ENCODE data around the gene SALL1.

SALL1 gene

DNA sequence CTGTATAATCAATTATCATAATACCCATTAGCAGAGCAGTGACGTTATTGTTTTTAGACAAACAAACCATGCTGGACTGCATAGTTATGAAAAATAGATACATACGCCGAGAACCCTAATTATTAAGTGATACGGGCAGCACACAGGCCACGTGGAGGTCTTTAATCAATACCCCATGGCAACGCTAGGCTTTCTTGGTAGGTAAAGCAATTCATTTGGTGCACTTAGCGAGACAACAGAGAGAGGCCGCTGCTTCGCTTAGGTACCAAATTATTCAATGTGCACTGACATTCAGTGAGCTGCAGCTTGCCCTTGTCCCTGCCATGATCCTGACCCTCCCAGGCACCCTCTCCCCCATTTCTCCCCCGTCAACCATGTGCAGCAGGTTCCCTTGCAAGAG lies 12.9 kb downstream of the SALL1 start:
- H3K36me3 Mint-ChIP-seq (ENCODE audit: low read depth), result peaks cover 69% of the 10 kb centered on the region
- H3K27me3 Mint-ChIP-seq (ENCODE audit: low read depth), result peaks cover 100% of the 10 kb centered on the region
- no peaks in the 10 kb centered on the region for H3K9me3 Mint-ChIP-seq
- no peak overlapping the region for H3K27ac Mint-ChIP-seq
- peaks cover 15% of the 10 kb centered on the region for H3K4me1 Mint-ChIP-seq
- H3K4me3 Mint-ChIP-seq, result no peak overlapping the region
- TF ChIP-seq, protein P1, sequence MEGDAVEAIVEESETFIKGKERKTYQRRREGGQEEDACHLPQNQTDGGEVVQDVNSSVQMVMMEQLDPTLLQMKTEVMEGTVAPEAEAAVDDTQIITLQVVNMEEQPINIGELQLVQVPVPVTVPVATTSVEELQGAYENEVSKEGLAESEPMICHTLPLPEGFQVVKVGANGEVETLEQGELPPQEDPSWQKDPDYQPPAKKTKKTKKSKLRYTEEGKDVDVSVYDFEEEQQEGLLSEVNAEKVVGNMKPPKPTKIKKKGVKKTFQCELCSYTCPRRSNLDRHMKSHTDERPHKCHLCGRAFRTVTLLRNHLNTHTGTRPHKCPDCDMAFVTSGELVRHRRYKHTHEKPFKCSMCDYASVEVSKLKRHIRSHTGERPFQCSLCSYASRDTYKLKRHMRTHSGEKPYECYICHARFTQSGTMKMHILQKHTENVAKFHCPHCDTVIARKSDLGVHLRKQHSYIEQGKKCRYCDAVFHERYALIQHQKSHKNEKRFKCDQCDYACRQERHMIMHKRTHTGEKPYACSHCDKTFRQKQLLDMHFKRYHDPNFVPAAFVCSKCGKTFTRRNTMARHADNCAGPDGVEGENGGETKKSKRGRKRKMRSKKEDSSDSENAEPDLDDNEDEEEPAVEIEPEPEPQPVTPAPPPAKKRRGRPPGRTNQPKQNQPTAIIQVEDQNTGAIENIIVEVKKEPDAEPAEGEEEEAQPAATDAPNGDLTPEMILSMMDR (IDR thresholded peaks at IDR 0.05; ENCODE audit: unreplicated experiment in 3 of 3), result no peak

DNA sequence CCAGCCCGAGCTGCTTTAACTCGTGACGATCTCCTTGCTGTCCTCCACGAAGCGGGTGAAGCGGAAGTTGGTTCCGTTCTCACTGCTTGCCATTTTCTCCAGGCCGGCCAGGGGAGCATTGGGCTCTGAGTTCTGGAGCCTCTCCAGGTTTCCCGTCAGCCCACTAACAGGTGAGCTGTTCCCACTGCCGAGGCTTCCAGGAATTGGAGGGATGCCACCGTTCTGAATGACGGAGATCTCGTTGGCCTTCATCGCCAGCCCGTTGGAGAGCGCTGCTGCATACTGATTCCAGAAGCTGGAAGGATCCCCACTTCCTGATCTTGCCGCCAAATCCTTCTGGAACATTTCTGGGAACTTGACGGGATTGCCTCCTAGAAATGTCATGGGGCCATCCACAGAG lies 14.0 kb downstream of the SALL1 start:
- no peak overlapping the region for H3K27ac Mint-ChIP-seq
- H3K27me3 Mint-ChIP-seq (ENCODE audit: low read depth), result peaks cover 100% of the 10 kb centered on the region
- TF ChIP-seq, protein P1 (IDR thresholded peaks at IDR 0.05; ENCODE audit: unreplicated experiment in 3 of 3), result no peak
- no peaks in the 10 kb centered on the region for H3K9me3 Mint-ChIP-seq
- peaks cover 58% of the 10 kb centered on the region for H3K36me3 Mint-ChIP-seq (ENCODE audit: low read depth)
- H3K4me3 Mint-ChIP-seq, result no peak overlapping the region
- H3K4me1 Mint-ChIP-seq, result peaks cover 15% of the 10 kb centered on the region

DNA sequence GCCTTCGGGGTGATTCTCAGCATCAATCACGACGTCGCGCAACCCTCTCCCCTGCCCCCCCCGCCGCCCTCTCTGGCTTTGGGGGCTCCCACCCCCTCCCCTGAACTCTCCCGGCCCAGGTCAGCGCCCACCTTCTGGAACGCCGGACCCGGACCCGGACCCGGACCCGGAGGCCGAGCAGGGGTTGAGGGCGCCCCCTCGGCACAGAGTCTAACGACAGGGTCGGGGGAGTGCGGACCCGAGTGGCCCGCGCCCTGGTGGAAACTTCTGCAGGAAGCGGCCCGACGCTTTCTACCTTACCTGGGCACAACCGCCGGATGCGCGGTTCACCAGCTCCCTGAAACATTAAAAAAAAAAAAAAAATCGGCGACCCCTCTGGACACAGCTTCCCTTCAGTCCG lies 16.2 kb downstream of the SALL1 start:
- Mint-ChIP-seq H3K27ac (peak overlapping the region in 1 of 3 experiments; percentile 59), H3K9me3 (no peaks in the 10 kb centered on the region), H3K4me3 (peak overlapping the region; percentile 75 to 81 (median 78)), H3K4me1 (peaks cover 15% of the 10 kb centered on the region), H3K27me3 (ENCODE audit: low read depth) (peaks cover 99% of the 10 kb centered on the region), H3K36me3 (ENCODE audit: low read depth) (peaks cover 38% of the 10 kb centered on the region)
- TF ChIP-seq, protein P1 (IDR thresholded peaks at IDR 0.05; ENCODE audit: unreplicated experiment in 3 of 3), result no peak

DNA sequence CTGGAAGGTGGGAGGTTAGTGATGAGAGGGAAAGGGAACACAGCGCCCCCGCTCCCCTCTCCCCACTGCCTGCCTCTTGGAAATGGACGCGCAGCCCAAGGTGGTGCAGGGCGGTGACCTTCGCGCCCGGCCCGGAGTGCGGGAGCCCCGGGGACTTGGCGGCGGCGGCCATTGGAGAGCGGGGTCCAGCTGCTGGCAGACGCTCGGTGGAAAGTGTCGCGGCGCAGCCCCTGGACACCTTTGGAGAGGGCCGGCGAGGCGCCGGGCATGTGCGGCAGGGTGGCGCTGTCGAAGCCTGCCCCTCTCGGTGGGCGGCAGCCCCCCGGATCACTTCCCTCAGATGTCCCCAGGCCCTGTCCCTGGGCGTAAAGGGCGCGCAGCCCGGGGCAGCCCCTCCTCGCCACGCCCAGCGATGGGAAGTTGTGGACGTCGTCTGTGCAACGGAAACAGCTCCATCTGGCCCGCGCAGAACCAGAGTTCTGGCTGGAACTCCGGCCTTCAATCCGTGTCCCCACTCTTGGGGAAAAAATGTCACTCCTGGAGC lies 16.7 kb downstream of the SALL1 start:
- peaks cover 15% of the 10 kb centered on the region for H3K4me1 Mint-ChIP-seq
- H3K27me3 Mint-ChIP-seq (ENCODE audit: low read depth), result peaks cover 94% of the 10 kb centered on the region
- TF ChIP-seq, protein P1 (IDR thresholded peaks at IDR 0.05; ENCODE audit: unreplicated experiment in 3 of 3), result no peak
- peak overlapping the region in 2 of 3 experiments; percentile 61 to 73 for H3K27ac Mint-ChIP-seq
- H3K9me3 Mint-ChIP-seq, result no peaks in the 10 kb centered on the region
- peaks cover 32% of the 10 kb centered on the region for H3K36me3 Mint-ChIP-seq (ENCODE audit: low read depth)
- peak overlapping the region in 2 of 3 experiments; percentile 69 to 74 for H3K4me3 Mint-ChIP-seq

DNA sequence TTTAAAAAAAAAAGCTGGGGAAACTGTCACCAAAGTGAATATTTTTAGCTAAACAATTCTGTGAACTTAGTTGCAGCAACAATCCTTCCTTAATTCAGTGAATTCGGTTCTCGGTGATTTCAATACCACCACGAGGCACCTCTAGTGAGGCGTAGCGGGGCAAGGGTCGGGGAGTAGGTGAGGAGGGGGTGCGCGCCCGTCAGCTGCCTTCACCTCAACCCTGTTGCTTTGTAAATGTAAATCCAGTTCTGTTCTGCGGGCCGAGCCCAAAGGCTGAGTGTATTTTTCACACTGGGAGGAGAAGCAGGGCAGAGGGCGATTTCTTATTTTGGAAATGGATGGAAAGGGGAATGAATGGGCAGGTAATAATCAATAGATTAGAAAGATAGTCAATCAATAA lies 17.4 kb downstream of the SALL1 start:
- Mint-ChIP-seq H3K36me3 (ENCODE audit: low read depth) (peaks cover 26% of the 10 kb centered on the region), H3K27me3 (ENCODE audit: low read depth) (peaks cover 92% of the 10 kb centered on the region), H3K9me3 (no peaks in the 10 kb centered on the region), H3K4me1 (peaks cover 15% of the 10 kb centered on the region), H3K27ac (peak overlapping the region; percentile 36 to 73 (median 61)), H3K4me3 (peak overlapping the region; percentile 56 to 74 (median 69))
- TF ChIP-seq, protein P1 (IDR thresholded peaks at IDR 0.05; ENCODE audit: unreplicated experiment in 3 of 3), result no peak

DNA sequence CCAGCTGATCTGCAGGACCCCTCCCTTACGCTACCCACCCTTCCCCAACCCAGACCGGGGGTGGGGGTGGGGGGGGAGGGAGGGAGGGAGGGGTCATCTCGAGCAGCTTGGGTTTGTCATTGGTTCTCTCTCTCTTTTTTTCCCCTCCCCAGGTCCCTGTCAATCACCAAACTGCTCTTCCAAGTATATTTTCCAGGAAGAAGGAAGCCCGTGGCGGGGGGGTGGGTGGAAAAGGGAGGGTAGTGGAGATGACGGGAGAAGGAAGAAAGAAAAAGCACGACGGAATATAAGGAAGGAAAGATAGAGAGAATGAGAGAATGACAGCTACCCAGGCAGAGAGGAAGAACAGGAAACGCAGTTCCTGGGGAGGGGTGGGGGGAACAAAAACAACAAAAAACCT lies 17.9 kb downstream of the SALL1 start:
- H3K27ac Mint-ChIP-seq, result peak overlapping the region in 2 of 3 experiments; percentile 36 to 73
- H3K4me1 Mint-ChIP-seq, result peaks cover 15% of the 10 kb centered on the region
- peak overlapping the region in 2 of 3 experiments; percentile 26 to 74 for H3K4me3 Mint-ChIP-seq
- TF ChIP-seq, protein P1 (IDR thresholded peaks at IDR 0.05; ENCODE audit: unreplicated experiment in 3 of 3), result no peak
- no peaks in the 10 kb centered on the region for H3K9me3 Mint-ChIP-seq
- peaks cover 90% of the 10 kb centered on the region for H3K27me3 Mint-ChIP-seq (ENCODE audit: low read depth)
- H3K36me3 Mint-ChIP-seq (ENCODE audit: low read depth), result peaks cover 21% of the 10 kb centered on the region

Measured in nephron (organoid).